ENCODE measurements around the gene CD151.

DNA sequence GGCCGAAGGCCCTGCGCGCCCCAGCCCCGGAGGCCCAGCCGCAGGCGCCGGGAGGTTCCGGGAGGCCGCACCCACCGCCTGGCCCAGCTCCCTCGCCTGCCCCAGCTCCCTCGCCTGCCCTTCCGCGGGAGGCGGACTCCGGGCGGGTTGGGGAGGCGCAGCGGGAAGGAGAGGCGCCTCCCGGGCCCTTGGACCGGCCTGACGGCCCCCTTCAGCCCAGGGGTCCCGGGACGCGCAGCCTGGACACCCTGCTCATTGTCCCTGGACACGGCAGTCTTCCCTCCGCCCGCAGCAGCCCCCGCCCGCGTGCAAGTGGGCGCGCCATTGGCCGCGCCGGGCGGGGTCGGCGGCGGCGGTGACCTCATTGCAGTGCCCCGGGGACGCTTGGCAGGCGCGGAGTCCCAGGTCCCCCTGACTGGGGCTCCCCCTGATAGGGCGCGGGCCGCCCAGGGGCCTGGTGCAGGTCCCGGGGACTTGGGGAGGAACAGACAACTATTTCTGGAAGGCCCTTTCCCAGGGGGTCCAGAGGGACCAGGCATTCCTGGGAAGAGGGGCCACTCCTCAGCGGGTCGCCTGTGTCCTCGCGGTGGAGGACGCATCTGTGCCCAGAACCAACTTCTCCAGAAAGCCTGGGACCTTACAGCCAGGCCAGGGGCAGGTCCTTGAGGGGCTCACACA lies 501 bp downstream of the CD151 start:
- TF ChIP-seq CTCF (IDR thresholded peaks at IDR 0.05; ENCODE audit: poor library complexity) (no peak), EZH2 (IDR thresholded peaks at IDR 0.05; ENCODE audit: borderline replicate concordance) (no peak), EZH2phosphoT487 (IDR thresholded peaks at IDR 0.05; ENCODE audit: low read depth, severe bottlenecking, unreplicated experiment) (no peak)
